CD14-positive monocyte (primary cell): ENCODE data around the gene FAM200A. TPM values are rescaled to one million over a fixed set of nuclear protein-coding genes. Genes with fewer than 3 reads are reported as not detected.
"Not testable (repeated sequence)": the region's sequence is repeated elsewhere in the genome, so short reads cannot be mapped to it uniquely, and the experiment has no call there.

Experiments
- DNase-seq, 3 donors: peaks; one replicate each; pipeline ENCODE4 v3.0.0-alpha.2; 2011 to 2022
- H2AFZ ChIP-seq: 2 replicates; pipeline ENCODE4 v1.6.0; 2012; ENCODE audit warnings: mild to moderate bottlenecking, low read depth, low read length, inconsistent platforms; ENCODE audit not compliant: insufficient read depth, poor library complexity, severe bottlenecking
- H3K27ac ChIP-seq, 2 donors: 1 replicate in 1 of 2; 2 replicates in 1 of 2; pipeline ENCODE4 v1.5.1; 2012 to 2013; ENCODE audit warnings: low read length in 2 of 2, control low read depth in 1 of 2, inconsistent platforms in 1 of 2, low read depth in 1 of 2, mild to moderate bottlenecking in 1 of 2
- H3K27me3 ChIP-seq, 2 donors: one replicate each; pipeline versions ENCODE4 v1.6.0 to v1.6.1; 2011 to 2013; ENCODE audit warnings: low read length in 2 of 2; ENCODE audit not compliant: control insufficient read depth in 2 of 2, insufficient read depth in 2 of 2
- H3K36me3 ChIP-seq, 2 donors: replicated peaks in 1 of 2; 1 replicate in 1 of 2; 2 replicates in 1 of 2; pipeline versions ENCODE4 v1.5.1 to v1.6.1; 2012 to 2013; ENCODE audit warnings: low read length in 2 of 2, control low read depth in 1 of 2, inconsistent platforms in 1 of 2, mild to moderate bottlenecking in 1 of 2; ENCODE audit not compliant: insufficient read depth in 2 of 2, control insufficient read depth in 1 of 2
- H3K4me1 ChIP-seq, 2 donors: 1 replicate in 1 of 2; 2 replicates in 1 of 2; pipeline versions ENCODE4 v1.5.1 to v1.6.1; 2012 to 2013; ENCODE audit warnings: low read length in 2 of 2, control low read depth in 1 of 2, inconsistent platforms in 1 of 2, mild to moderate bottlenecking in 1 of 2, moderate library complexity in 1 of 2; ENCODE audit not compliant: insufficient read depth in 2 of 2, control insufficient read depth in 1 of 2
- H3K4me2 ChIP-seq: replicated peaks from 2 replicates; pipeline ENCODE3; 2012; ENCODE audit warnings: low read length, moderate library complexity, mild to moderate bottlenecking; ENCODE audit not compliant: poor library complexity, severe bottlenecking; ENCODE audit errors: extremely low read depth
- H3K4me3 ChIP-seq, 3 experiments: fragments of 200-600 bp in 1 of 3; sonication (generic) in 1 of 3; replicated peaks in 1 of 3; 1 replicate in 2 of 3; 2 replicates in 1 of 3; pipeline ENCODE4 v1.5.1; 2011 to 2013; ENCODE audit warnings: low read length in 3 of 3, mild to moderate bottlenecking in 3 of 3, control low read depth in 2 of 3, low read depth in 2 of 3, inconsistent platforms in 1 of 3, moderate library complexity in 1 of 3
- H3K79me2 ChIP-seq: 2 replicates; pipeline ENCODE4 v1.6.0; 2012; ENCODE audit warnings: mild to moderate bottlenecking, control low read depth, inconsistent platforms, low read length, moderate library complexity; ENCODE audit not compliant: insufficient read depth
- H3K9ac ChIP-seq: 2 replicates; pipeline ENCODE4 v1.6.0; 2017; ENCODE audit warnings: low read length, mild to moderate bottlenecking; ENCODE audit not compliant: insufficient read depth, poor library complexity, severe bottlenecking
- H3K9me3 ChIP-seq, 2 donors: replicated peaks in 1 of 2; 1 replicate in 1 of 2; 2 replicates in 1 of 2; pipeline versions ENCODE4 v1.5.1 to v1.6.1; 2012 to 2013; ENCODE audit warnings: low read length in 2 of 2, control low read depth in 1 of 2; ENCODE audit not compliant: control insufficient read depth in 1 of 2, insufficient read depth in 1 of 2
- H4K20me1 ChIP-seq: 2 replicates; pipeline ENCODE4 v1.6.0; 2012; ENCODE audit warnings: mild to moderate bottlenecking, low read length, control low read depth, moderate library complexity; ENCODE audit not compliant: insufficient read depth
- H3K27ac Mint-ChIP-seq, 7 donors: one replicate each; pipeline ENCODE4 v1.8.0; 2020; ENCODE audit warnings: mild to moderate bottlenecking in 7 of 7, mixed read lengths in 7 of 7, moderate library complexity in 6 of 7, inconsistent platforms in 2 of 7
- H3K27me3 Mint-ChIP-seq, 3 donors: one replicate each; pipeline ENCODE4 v1.8.0; 2021 to 2022; ENCODE audit warnings: low read depth in 3 of 3, mild to moderate bottlenecking in 3 of 3, mixed read lengths in 3 of 3, moderate library complexity in 3 of 3, inconsistent platforms in 1 of 3
- H3K36me3 Mint-ChIP-seq, 2 donors: one replicate each; pipeline ENCODE4 v1.8.0; 2020; ENCODE audit warnings: mixed read lengths in 2 of 2, inconsistent platforms in 1 of 2, mild to moderate bottlenecking in 1 of 2
- H3K4me1 Mint-ChIP-seq: one replicate; pipeline ENCODE4 v1.8.0; 2020; ENCODE audit warnings: mild to moderate bottlenecking, mixed read lengths
- H3K4me3 Mint-ChIP-seq, 2 donors: one replicate each; pipeline ENCODE4 v1.8.0; 2020; ENCODE audit warnings: mild to moderate bottlenecking in 2 of 2, mixed read lengths in 2 of 2, moderate library complexity in 1 of 2
- H3K9me3 Mint-ChIP-seq, 7 donors: one replicate each; pipeline ENCODE4 v1.8.0; 2020 to 2022; ENCODE audit warnings: mixed read lengths in 7 of 7, mild to moderate bottlenecking in 6 of 7, moderate library complexity in 6 of 7, inconsistent platforms in 2 of 7
- WGBS: methylation state at CpG from one replicate; pipeline ENCODE4 v1.1.5; 2013; ENCODE audit warnings: missing lambda C conversion rate; ENCODE audit not compliant: insufficient coverage; 5-methylcytosine and 5-hydroxymethylcytosine counted together
- intact Hi-C, 2 donors: fragments of 100-400 bp; cut with micrococcal nuclease; formaldehyde crosslinking; loops; one replicate each; pipeline versions ENCODE4 v1.15.0 to v1.15.1; 2023
- polyA plus RNA-seq, 3 donors: library from polyadenylated mRNA; depleted of rRNA in 1 of 3; unstranded in 2 of 3; stranded (reverse) in 1 of 3; fragments of 300-500 nt in 2 of 3; fragments of >200 nt in 1 of 3; fragmentation: Illumina TruSeq in 2 of 3; gene quantifications; 1 replicate in 2 of 3; 2 replicates in 1 of 3; pipeline ENCODE4 v1.2.3, GENCODE V29; 2012 to 2021
- TF ChIP-seq, protein P1 (sequence below): fragments of 200-600 bp; IDR thresholded peaks from one replicate; pipeline ENCODE4 v1.8.0; 2022; ENCODE audit warnings: antibody characterized with exemption, mild to moderate bottlenecking

FAM200A gene
- polyA plus RNA-seq, 3 donors, result 0.85 to 1.3 (median 1.2) TPM

DNA sequence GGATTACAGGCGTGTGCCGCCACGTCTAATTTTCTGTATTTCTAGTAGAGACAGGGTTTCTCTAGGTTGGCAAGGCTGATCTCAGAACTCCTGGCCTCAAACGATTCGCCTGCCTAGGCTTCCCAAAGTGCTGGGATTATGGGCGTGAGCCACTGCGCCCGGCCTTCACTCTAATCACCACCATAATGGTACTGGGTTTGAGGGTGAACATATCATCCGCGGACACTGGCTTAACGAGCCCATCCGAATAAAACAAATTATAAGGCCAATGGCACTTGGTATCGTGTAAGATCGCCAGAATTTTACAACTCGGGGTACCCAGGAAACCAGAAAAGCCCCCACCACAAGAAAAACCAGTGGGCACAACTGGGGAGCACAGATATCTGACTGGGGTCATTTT is 580 bp downstream of the FAM200A start:
- intact Hi-C loops, result no loop called here
- Mint-ChIP-seq H3K4me1 (peaks cover 32% of the 10 kb centered on the region), H3K9me3 (peaks cover 2 to 8% (median 5%) of the 10 kb centered on the region in 7 donors), H3K27ac (peak overlapping the region; percentile 83 to 96 (median 89)), H3K36me3 (peaks cover 22 to 29% of the 10 kb centered on the region in 2 donors), H3K4me3 (peak overlapping the region; percentile 85 to 92), H3K27me3 (peaks cover 0 to under 1% (median 0%) of the 10 kb centered on the region in 3 donors)
- Histone ChIP-seq H4K20me1 (no peaks in the 10 kb centered on the region), H3K79me2 (peaks cover 28% of the 10 kb centered on the region), H3K36me3 (peaks cover 3 to 16% of the 10 kb centered on the region in 2 donors), H3K9me3 (peaks cover 0 to 2% of the 10 kb centered on the region in 2 donors), H3K4me3 (peak overlapping the region; percentile 60 to 99 (median 96)), H3K4me2 (peak overlapping the region; percentile 94), H3K27me3 (no peaks in the 10 kb centered on the region), H2AFZ (peak overlapping the region; percentile 98), H3K9ac (peak overlapping the region; percentile 90), H3K4me1 (peaks cover 17 to 30% of the 10 kb centered on the region in 2 donors), H3K27ac (peak overlapping the region; percentile 14 to 99)
- TF ChIP-seq, protein P1, sequence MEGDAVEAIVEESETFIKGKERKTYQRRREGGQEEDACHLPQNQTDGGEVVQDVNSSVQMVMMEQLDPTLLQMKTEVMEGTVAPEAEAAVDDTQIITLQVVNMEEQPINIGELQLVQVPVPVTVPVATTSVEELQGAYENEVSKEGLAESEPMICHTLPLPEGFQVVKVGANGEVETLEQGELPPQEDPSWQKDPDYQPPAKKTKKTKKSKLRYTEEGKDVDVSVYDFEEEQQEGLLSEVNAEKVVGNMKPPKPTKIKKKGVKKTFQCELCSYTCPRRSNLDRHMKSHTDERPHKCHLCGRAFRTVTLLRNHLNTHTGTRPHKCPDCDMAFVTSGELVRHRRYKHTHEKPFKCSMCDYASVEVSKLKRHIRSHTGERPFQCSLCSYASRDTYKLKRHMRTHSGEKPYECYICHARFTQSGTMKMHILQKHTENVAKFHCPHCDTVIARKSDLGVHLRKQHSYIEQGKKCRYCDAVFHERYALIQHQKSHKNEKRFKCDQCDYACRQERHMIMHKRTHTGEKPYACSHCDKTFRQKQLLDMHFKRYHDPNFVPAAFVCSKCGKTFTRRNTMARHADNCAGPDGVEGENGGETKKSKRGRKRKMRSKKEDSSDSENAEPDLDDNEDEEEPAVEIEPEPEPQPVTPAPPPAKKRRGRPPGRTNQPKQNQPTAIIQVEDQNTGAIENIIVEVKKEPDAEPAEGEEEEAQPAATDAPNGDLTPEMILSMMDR, result no peak
- WGBS, result 0% methylated on average over 1 of the region's 15 CpGs
- DNase-seq, result no peak

DNA sequence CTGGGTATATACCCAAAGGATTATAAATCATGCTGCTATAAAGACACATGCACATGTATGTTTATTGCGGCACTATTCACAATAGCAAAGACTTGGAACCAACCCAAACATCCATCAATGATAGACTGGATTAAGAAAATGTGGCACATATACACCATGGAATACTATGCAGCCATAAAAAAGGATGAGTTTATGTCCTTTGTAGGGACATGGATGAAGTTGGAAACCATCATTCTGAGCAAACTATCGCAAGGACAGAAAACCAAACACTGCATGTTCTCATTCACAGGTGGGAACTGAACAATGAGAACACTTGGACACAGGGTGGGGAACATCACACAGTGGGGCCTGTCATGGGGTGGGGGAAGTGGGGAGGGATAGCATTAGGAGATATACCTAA is 2.4 kb downstream of the FAM200A start:
- H3K9me3 Mint-ChIP-seq, result peaks cover 7 to 21% (median 17%) of the 10 kb centered on the region in 7 donors
- no CpG with 5 or more reads among the region's 2 CpGs for WGBS
- not testable (repeated sequence) for H3K27ac Mint-ChIP-seq

DNA sequence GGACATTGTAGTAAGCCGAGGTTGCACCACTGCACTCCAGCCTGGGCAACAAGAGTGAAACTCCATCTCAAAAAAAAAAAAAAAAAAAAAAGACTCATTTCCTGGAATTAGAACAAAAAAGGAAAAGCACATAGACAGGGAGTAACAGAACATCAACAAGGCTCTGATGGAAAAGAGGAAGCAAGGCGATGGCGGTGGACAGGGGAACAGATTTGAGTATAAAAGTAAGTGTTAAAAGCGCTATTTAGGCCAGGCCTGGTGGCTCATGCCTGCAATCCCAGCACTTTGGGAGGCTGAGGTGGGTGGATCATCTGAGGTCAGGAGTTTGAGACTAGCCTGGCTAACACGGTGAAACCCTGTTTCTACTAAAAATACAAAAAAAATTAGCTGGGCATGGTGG is 6.6 kb downstream of the FAM200A start:
- peaks cover 36 to 59% of the 10 kb centered on the region in 2 donors for H3K9me3 ChIP-seq
- H3K4me3 Mint-ChIP-seq, result not testable (repeated sequence)

More for the DNA sequence above, 2.4 kb downstream of the FAM200A start:
- H3K4me2 ChIP-seq, H3K9ac ChIP-seq, H4K20me1 ChIP-seq, H2AFZ ChIP-seq, DNase-seq, H3K4me3 ChIP-seq, H3K4me3 Mint-ChIP-seq, H3K27ac ChIP-seq, H3K27me3 ChIP-seq, H3K27me3 Mint-ChIP-seq, intact Hi-C loops: not testable (repeated sequence)
- Histone ChIP-seq H3K36me3 (peaks cover 3 to 16% of the 10 kb centered on the region in 2 donors), H3K9me3 (peaks cover 0 to 17% of the 10 kb centered on the region in 2 donors), H3K4me1 (peaks cover 13 to 16% of the 10 kb centered on the region in 2 donors), H3K79me2 (peaks cover 22% of the 10 kb centered on the region)
- H3K4me1 Mint-ChIP-seq, result peaks cover 20% of the 10 kb centered on the region
- peaks cover 16 to 21% of the 10 kb centered on the region in 2 donors for H3K36me3 Mint-ChIP-seq

More for the DNA sequence above, 6.6 kb downstream of the FAM200A start:
- DNase-seq, H3K4me1 Mint-ChIP-seq, H3K27ac Mint-ChIP-seq, intact Hi-C loops, H4K20me1 ChIP-seq, H3K27ac ChIP-seq, H2AFZ ChIP-seq, H3K27me3 Mint-ChIP-seq, H3K9ac ChIP-seq, H3K36me3 ChIP-seq, H3K4me1 ChIP-seq, H3K4me3 ChIP-seq, H3K4me2 ChIP-seq, H3K27me3 ChIP-seq, H3K79me2 ChIP-seq: not testable (repeated sequence)
- Mint-ChIP-seq H3K9me3 (peaks cover 34 to 61% (median 57%) of the 10 kb centered on the region in 7 donors), H3K36me3 (peaks cover 4 to 12% of the 10 kb centered on the region in 2 donors)
- WGBS, result 90% methylated on average over 2 of the region's 5 CpGs
